PC-9 (cell line): ENCODE results near the gene OXSR1. TPM values are rescaled to one million over a fixed set of nuclear protein-coding genes. Genes with fewer than 3 reads are reported as not detected.
"Not testable (repeated sequence)": the region's sequence is repeated elsewhere in the genome, so short reads cannot be mapped to it uniquely, and the experiment has no call there.

Experiments used
- BruUV-seq: library from RNA; stranded (reverse); fragments of 400-500 nt; replicated peaks from 2 replicates; lab custom pipeline; 2021; lab: Mats Ljungman, UMichigan
- CTCF ChIA-PET: fragments of 300-600 bp; sonication (Branson Sonifier 250); formaldehyde crosslinking; loops from one replicate; lab custom pipeline; 2022; ENCODE audit warnings: antibody characterized with exemption; lab: Charles Lee
- POLR2A ChIA-PET: fragments of 300-600 bp; sonication (Branson Sonifier 250); formaldehyde crosslinking; loops from one replicate; lab custom pipeline; 2022; ENCODE audit warnings: antibody characterized with exemption; ENCODE audit not compliant: unreplicated experiment; lab: Charles Lee
- DNase-seq, 2 experiments: peaks; one replicate each; pipeline versions ENCODE4 v3.0.0 to v3.0.0-alpha.2; 2015 to 2022; ENCODE audit warnings: mixed read lengths in 1 of 2
- H2AFZ ChIP-seq: fragments of 200-600 bp; sonication (generic); 2 replicates; pipeline ENCODE4 v1.8.1; 2017; ENCODE audit warnings: antibody characterized with exemption
- H3F3A ChIP-seq: fragments of 200-600 bp; sonication (generic); 2 replicates; pipeline ENCODE4 v1.8.1; 2017; ENCODE audit warnings: antibody characterized with exemption, mild to moderate bottlenecking, low read depth; ENCODE audit not compliant: insufficient read depth
- H3K27ac ChIP-seq: fragments of 200-600 bp; sonication (generic); 2 replicates; pipeline ENCODE4 v1.6.1; 2016; ENCODE audit warnings: mixed run types
- H3K27me3 ChIP-seq: fragments of 200-600 bp; sonication (generic); 2 replicates; pipeline ENCODE4 v1.6.1; 2016; ENCODE audit warnings: low read depth, mixed run types; ENCODE audit not compliant: insufficient read depth
- H3K36me3 ChIP-seq: fragments of 200-600 bp; sonication (generic); 2 replicates; pipeline ENCODE4 v1.6.1; 2016; ENCODE audit warnings: low read depth, mixed run types
- H3K4me1 ChIP-seq: fragments of 200-600 bp; sonication (generic); replicated peaks from 2 replicates; pipeline ENCODE4 v1.6.1; 2016; ENCODE audit warnings: mixed run types; ENCODE audit not compliant: insufficient read depth
- H3K4me2 ChIP-seq: fragments of 200-600 bp; sonication (generic); 2 replicates; pipeline ENCODE4 v1.6.1; 2017; ENCODE audit warnings: mixed run types
- H3K4me3 ChIP-seq: fragments of 200-600 bp; sonication (generic); 2 replicates; pipeline ENCODE4 v1.6.1; 2016; ENCODE audit warnings: mixed run types
- H3K79me2 ChIP-seq: fragments of 200-600 bp; sonication (generic); 2 replicates; pipeline ENCODE4 v1.6.1; 2017; ENCODE audit warnings: low read depth, mixed run types
- H3K9me2 ChIP-seq: fragments of 200-600 bp; sonication (generic); 2 replicates; pipeline ENCODE4 v1.8.1; 2017; ENCODE audit warnings: mild to moderate bottlenecking; ENCODE audit not compliant: insufficient read depth
- H3K9me3 ChIP-seq: fragments of 200-600 bp; sonication (generic); 2 replicates; pipeline ENCODE4 v1.8.1; 2016; ENCODE audit warnings: low read depth; ENCODE audit not compliant: insufficient read depth
- H4K20me1 ChIP-seq: fragments of 200-600 bp; sonication (generic); 2 replicates; pipeline ENCODE4 v1.8.1; 2017; ENCODE audit not compliant: insufficient read depth
- EZH2 ChIP-seq: fragments of 200-600 bp; sonication (generic); IDR thresholded peaks from 2 replicates; pipeline ENCODE4 v1.8.0; 2017; ENCODE audit warnings: antibody characterized with exemption, low read depth
- intact Hi-C: fragments of 100-400 bp; cut with micrococcal nuclease; formaldehyde crosslinking; loops from one replicate; pipeline ENCODE4 v1.10.0; 2022; ENCODE audit not compliant: unreplicated experiment
- total RNA-seq: library from RNA; stranded (reverse); gene quantifications from 2 replicates; pipeline ENCODE4 v1.2.3, GENCODE V29; 2021
- TF ChIP-seq, protein P1 (sequence below): fragments of 200-600 bp; sonication (generic); conservative IDR thresholded peaks from 2 replicates; pipeline ENCODE4 v1.6.1; 2017; ENCODE audit warnings: mixed run types, antibody characterized with exemption, mild to moderate bottlenecking, moderate library complexity

The OXSR1 gene
- total RNA-seq, 1 experiment from 2014 or later: 54.3 TPM

DNA sequence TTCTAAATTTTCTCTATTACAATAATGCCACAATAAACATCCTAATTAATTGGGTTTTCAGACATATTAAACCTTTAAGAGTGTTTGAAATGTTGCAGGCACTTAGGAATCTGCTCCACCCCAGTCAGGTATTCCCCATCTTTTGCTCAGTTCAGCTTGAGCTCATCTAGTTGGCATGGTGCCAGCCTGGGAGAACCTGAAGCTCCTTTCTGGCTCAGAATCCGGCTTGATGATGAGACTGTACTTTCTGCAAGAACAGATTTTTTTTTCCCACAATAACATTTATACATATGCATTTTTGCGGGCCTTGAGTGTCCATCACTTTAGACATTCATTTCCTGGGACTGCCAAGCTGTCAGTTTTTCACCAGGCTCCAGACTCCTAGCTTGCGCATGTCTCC, 7.7 kb upstream of the OXSR1 start:
- Histone ChIP-seq H3K9me2 (no peaks in the 10 kb centered on the region), H3K27me3 (no peaks in the 10 kb centered on the region), H3K4me1 (peaks cover 53% of the 10 kb centered on the region), H4K20me1 (no peaks in the 10 kb centered on the region), H3K36me3 (no peaks in the 10 kb centered on the region), H3F3A (peaks cover 37% of the 10 kb centered on the region), H2AFZ (no peak overlapping the region), H3K79me2 (no peaks in the 10 kb centered on the region), H3K27ac (peak overlapping the region; percentile 33; the same call in 1 of the 2 replicates), H3K4me2 (peak overlapping the region; percentile 19), H3K9me3 (no peaks in the 10 kb centered on the region), H3K4me3 (no peak overlapping the region)
- DNase-seq: peak; percentile 57 to 74
- TF ChIP-seq, protein P1, sequence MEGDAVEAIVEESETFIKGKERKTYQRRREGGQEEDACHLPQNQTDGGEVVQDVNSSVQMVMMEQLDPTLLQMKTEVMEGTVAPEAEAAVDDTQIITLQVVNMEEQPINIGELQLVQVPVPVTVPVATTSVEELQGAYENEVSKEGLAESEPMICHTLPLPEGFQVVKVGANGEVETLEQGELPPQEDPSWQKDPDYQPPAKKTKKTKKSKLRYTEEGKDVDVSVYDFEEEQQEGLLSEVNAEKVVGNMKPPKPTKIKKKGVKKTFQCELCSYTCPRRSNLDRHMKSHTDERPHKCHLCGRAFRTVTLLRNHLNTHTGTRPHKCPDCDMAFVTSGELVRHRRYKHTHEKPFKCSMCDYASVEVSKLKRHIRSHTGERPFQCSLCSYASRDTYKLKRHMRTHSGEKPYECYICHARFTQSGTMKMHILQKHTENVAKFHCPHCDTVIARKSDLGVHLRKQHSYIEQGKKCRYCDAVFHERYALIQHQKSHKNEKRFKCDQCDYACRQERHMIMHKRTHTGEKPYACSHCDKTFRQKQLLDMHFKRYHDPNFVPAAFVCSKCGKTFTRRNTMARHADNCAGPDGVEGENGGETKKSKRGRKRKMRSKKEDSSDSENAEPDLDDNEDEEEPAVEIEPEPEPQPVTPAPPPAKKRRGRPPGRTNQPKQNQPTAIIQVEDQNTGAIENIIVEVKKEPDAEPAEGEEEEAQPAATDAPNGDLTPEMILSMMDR: no peak
- no peak for TF ChIP-seq EZH2
- CTCF ChIA-PET: no interaction called here
- intact Hi-C loops: no loop called here
- no TSS peak for BruUV-seq
- POLR2A ChIA-PET: interaction anchor here (0.5 to 0.7 kb wide), 4 partner anchors 21 to 212 kb away, joined by 4 to 9 read pairs (median 6); partner anchors contain the start of gene ACAA1

DNA sequence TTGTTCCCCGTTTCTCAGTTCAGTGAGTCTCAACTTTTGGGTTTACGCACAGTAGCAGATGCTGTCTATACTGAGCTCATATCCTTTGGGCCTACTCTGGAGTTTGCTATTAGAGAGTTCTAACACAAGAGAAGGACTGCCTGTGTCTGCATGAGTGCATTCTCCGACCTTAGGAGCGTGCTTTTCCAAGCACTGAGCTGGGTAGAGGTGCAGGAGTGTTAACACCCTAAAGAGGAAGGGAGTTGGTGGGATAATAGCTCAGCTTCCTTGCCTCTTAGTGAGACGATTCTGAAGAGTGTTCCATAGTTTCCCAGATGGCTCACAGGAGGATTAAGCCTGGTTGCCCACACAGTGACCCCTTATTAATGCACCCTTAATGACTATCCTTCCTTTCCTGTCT, 6.9 kb upstream of the OXSR1 start:
- Histone ChIP-seq H3K9me3 (no peaks in the 10 kb centered on the region), H4K20me1 (no peaks in the 10 kb centered on the region), H3K79me2 (no peaks in the 10 kb centered on the region), H3K4me2 (no peak overlapping the region), H3K27ac (no peak overlapping the region), H3K4me1 (peaks cover 45% of the 10 kb centered on the region), H3K36me3 (no peaks in the 10 kb centered on the region), H3F3A (peaks cover 35% of the 10 kb centered on the region), H3K9me2 (no peaks in the 10 kb centered on the region), H2AFZ (no peak overlapping the region), H3K27me3 (no peaks in the 10 kb centered on the region), H3K4me3 (no peak overlapping the region)
- no peak for TF ChIP-seq EZH2
- TF ChIP-seq, protein P1: no peak
- ChIA-PET POLR2A (no interaction called here), CTCF (no interaction called here)
- no TSS peak for BruUV-seq
- no peak for DNase-seq
- intact Hi-C loops: no loop called here

- H4K20me1 ChIP-seq, BruUV-seq, intact Hi-C loops, H2AFZ ChIP-seq, CTCF ChIA-PET, DNase-seq, H3K79me2 ChIP-seq, H3K4me3 ChIP-seq, POLR2A ChIA-PET, H3K27me3 ChIP-seq, H3K9me3 ChIP-seq, H3K27ac ChIP-seq, H3K9me2 ChIP-seq, H3K36me3 ChIP-seq, H3K4me2 ChIP-seq: not testable (repeated sequence)
- Histone ChIP-seq H3K4me1 (peaks cover 33% of the 10 kb centered on the region), H3F3A (peaks cover 34% of the 10 kb centered on the region)
Observed at GRCh38 chr3:38160704-38161103, 4.6 kb upstream of the OXSR1 start.
